GM10847 (cell line): Measurements from ENCODE around the gene PRKG1.

Experiments used
- POLR2A ChIP-seq: IDR thresholded peaks from 2 replicates; pipeline ENCODE4 v1.6.1; 2011; ENCODE audit not compliant: insufficient read length; ENCODE audit errors: extremely low read depth

PRKG1 gene

GRCh38 chr10:51640120-51640819 is 566.0 kb downstream of the PRKG1 start:
- no peak for TF ChIP-seq POLR2A

DNA sequence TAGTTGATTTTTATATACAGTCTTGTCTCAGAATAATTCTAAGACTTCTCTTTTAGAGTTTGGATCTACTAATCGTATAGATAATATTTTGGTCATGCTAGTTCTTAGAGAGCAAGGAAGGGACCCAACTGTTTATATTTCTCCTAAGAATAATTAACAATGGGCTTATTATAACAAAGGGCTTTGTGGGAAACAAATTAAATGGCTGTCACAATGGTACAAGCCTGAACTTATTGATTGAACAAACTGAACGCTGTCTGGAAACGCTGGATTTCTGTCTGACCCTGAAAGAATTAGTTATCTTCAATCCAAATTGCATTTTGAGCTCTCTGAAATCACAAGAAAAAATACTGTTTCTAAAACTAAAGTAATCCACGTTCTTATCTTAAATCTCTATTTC is 568.3 kb downstream of the PRKG1 start:
- TF ChIP-seq POLR2A, result no peak

DNA sequence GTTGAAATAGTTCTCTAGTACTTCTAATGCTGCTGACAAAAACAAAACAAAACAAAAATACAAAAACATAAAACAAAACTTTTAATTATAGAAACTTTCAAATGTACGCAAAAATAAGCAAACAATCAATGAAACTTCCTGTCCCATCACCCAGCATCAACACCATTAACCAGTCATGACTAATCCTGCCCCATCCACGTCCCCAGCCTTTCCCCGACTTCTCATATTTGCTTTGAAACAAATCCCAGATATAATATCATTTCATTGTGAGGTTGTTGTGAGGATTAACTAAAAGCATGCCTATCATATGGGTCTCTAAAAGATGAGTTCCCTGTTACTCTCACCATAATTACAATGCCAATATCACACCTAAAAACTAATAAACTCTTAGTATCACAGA is 569.4 kb downstream of the PRKG1 start:
- TF ChIP-seq POLR2A, result no peak

DNA sequence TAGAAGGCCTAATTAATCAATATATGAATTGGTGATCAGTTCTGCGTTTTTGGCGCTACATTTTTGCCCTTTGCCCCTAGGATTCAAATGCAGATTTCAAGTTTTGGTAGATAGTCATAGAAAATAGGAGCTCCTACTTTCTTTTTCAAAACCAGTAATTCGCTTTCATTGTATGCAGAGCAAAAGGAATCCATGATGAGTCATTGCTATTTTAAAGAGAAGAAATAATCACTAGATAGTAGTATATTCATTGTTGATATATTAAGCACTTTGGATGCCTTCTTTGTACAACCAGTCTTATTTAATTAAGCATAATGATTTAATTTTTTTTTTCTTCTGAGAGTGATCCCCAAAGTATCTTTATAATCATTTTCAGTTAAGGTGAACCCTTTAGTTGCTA is 574.8 kb downstream of the PRKG1 start:
- TF ChIP-seq POLR2A, result no peak

GRCh38 chr10:51651063-51651462 is 576.8 kb downstream of the PRKG1 start:
- TF ChIP-seq POLR2A, result no peak

GRCh38 chr10:51653025-51653424 is 578.7 kb downstream of the PRKG1 start:
- TF ChIP-seq POLR2A, result no peak

- TF ChIP-seq POLR2A, result no peak
Measured at GRCh38 chr10:51654918-51655317, 580.6 kb downstream of the PRKG1 start.

DNA sequence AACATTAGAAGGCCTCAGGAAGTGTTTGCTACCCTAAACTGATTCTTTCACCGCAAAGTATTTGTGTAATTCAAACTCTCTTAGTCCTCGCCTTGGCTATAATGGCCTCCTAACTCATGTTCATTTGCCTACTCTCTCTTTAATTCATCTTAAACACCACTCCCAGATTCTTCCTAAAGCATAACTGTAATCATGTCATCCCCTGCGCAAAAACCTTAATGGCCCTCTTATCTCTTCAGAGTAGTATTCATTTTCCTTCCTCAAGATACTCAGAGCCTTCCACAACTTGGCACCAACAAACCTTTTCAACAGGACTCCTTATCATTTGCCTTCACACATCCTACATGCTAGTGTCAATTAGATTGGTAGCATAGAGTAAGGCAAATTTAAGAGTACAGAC is 582.2 kb downstream of the PRKG1 start:
- no peak for TF ChIP-seq POLR2A

DNA sequence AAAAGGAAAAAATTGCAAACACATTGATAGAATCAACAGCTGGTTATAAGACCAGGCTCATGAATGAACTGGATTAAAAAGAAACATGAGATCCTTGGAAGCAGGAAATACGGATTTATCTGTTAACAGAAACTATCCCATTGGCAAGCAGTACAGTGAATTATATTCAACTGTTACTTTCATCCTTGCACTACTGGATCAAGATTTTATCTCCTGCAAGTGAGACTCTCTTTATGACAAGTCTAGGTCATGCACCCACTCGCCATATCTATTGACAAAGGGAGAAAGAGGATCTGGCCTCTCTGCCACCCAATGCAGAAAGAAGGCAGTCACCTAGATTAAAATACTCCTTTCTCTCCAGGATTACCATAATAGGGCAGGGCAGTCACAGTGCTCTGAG is 583.7 kb downstream of the PRKG1 start:
- TF ChIP-seq POLR2A, result no peak

DNA sequence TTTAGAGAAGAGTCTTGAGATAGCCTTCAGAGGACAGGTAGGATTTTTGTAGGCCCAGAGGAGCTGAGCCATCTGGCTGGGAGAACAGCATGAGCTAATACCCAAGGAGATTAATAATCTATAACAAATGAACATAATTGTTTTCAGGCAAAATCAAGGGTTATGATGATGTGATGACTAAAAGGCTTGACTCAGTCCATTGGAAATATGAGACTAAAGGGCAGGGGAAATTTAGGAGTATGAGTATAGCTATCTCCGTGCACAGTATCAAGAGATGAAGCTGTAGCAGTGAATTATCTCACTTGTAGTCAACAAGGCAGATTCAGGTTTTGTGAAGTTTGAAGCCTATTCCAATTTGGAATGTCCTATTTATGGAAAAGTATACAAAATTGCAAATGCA is 585.1 kb downstream of the PRKG1 start:
- no peak for TF ChIP-seq POLR2A

DNA sequence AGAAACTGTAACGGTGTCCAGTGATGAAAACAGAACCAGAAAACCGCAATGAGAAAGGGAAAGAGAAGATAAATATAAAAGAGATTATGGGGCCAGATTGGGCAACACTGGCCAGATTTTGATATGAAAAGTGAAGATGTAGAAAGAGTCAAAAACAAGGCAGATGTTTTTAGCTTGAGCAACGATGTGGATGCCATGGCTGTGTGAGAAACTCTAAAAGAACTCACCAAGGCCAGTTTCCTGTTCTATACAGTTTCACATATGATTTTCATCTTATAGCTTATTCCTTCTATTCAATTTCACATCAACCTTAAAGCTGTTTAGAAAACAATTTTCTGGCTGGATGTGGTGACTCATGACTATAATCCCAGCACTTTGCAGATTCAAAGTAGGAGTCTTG is 588.8 kb downstream of the PRKG1 start:
- no peak for TF ChIP-seq POLR2A

- no peak for TF ChIP-seq POLR2A
Measured at GRCh38 chr10:51666456-51666855, 592.2 kb downstream of the PRKG1 start.

GRCh38 chr10:51667678-51668335 is 593.5 kb downstream of the PRKG1 start:
- TF ChIP-seq POLR2A, result no peak

GRCh38 chr10:51668336-51668689 is 594.0 kb downstream of the PRKG1 start:
- no peak for TF ChIP-seq POLR2A

DNA sequence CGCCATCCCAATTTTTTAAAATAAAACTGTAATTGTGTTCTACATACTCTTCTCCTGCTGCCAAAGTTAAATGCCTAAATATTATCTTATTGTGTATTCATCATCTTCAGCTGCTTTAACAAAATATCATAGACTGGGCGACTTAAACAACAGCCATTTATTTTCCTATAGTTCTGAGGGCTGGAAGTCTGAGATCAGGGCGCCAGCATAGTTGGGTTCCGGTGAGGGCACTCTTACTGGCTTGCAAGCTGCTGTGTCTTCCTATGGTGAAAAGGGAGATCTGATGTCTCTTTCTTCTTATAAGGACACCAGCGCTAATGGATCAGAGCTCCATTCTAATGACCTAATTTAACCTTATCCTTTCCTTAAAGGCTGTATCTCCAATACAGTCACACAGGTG is 594.8 kb downstream of the PRKG1 start:
- no peak for TF ChIP-seq POLR2A

GRCh38 chr10:51672039-51672535 is 597.8 kb downstream of the PRKG1 start:
- no peak for TF ChIP-seq POLR2A

GRCh38 chr10:51675088-51675487 is 600.8 kb downstream of the PRKG1 start:
- TF ChIP-seq POLR2A, result no peak
